Ramos (cell line): Measurements from ENCODE around the gene ANKRD2.
"Not testable (repeated sequence)": the region's sequence is repeated elsewhere in the genome, so short reads cannot be mapped to it uniquely, and the experiment has no call there.

ENCODE experiments used
- in situ Hi-C: fragments of 300-500 bp; cut with MboI; formaldehyde crosslinking; loops from one replicate; pipeline ENCODE4 v1.14.3; 2022; ENCODE audit warnings: low sequenced_read_pairs; ENCODE audit not compliant: unreplicated experiment

ANKRD2 gene, protein sequence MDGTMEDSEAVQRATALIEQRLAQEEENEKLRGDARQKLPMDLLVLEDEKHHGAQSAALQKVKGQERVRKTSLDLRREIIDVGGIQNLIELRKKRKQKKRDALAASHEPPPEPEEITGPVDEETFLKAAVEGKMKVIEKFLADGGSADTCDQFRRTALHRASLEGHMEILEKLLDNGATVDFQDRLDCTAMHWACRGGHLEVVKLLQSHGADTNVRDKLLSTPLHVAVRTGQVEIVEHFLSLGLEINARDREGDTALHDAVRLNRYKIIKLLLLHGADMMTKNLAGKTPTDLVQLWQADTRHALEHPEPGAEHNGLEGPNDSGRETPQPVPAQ

DNA sequence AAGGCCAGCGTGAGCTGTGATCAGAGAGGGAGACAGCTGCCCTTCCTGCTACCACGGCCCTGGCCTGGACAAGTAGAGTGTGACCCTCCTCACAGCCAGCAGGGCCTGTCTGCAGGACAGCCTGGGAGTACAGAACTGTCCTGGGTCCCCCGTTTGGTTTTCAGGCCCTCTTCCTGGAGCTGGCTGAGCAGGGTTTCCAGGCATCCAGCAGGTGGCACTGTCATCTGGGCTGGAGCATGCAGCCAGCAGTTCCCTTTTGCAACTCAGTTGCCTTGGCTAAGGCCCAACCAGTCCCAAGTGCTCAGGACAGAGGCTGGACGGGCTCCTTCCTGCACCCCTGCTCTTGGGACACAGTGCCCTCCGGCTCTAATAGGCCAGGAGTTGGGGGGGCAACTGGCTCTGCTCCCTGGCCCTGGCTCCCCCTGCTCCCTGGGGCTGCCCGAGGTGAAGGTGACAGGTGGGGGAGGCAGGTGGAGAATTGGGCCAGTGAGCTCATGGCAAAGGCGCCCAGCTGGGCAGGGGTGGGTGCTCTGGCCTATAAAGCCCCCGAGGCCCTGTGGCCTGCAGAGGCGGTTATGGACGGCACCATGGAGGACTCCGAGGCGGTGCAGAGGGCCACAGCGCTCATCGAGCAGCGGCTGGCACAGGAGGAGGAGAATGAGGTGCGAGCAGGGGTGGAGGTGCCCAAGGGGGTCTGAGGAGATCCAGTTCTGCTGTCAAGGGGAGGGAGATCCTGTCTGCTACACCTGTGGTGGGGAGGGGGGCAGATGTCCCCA is at the start of gene ANKRD2:
ANKRD2 (plus strand) TSS at position 566 of the 776 bp plus-strand sequence; CDS start at position 576, 10 bp downstream.
- in situ Hi-C loops, result no loop called here

DNA sequence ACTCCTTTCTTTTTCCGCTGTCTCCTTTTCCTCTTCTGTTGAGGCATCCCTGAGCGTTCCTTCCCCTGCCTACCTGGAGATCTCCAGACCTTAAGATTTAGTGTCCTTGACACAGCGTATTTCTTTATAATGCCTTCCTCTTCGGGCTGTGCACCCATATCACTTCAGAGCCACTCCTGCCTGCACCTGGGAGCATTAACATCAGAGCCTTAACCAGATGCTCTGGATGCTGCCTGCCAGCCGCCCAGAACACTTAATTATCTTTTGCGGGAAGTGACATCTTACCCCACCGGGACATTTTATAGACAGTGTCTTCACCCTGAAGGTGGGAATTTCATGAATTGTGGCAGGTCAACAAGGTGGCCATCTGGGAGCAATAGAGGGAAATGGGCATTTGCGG is 49.6 kb upstream of the ANKRD2 start:
- in situ Hi-C loops, result no loop called here

DNA sequence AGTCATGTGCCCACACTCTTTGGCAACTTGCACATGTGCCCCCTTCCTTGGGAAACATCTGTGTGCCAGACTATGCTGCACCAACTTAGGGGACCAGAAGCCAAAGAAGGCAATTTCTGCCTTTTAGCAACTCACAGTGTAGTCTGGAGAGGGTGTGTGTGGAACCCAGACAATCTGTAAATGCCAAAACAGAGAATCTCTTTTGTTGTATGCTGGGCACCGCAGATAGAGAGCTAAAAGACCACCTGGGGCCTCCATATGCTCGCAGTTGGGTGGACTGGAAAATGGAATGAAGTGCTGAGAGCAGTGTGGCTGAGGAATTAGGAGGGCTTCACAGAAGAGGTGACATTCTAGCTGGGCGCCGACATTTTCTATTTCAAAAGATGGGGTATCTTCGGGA is 47.5 kb upstream of the ANKRD2 start:
- in situ Hi-C loops, result no loop called here

DNA sequence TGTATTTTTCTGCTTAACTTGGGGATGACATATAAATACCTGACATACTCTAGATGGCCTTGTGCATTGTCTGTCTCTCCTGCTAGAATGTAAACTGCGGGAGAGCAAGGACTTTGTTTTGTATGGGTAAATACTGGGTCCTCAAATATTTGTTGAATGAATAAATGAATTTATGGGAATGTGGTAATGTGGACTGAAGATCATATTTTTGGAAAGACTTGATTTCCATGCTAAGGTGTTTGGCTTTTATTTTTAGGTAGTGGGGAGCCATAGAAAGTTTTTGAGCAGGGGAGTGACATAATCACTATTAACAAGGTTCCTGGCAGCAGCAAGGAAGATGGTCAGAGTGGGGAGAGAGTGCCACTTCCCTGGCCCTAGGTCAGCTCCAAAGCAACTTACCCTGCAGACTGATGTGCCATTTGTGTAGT is 46.9 kb upstream of the ANKRD2 start:
- in situ Hi-C loops, result no loop called here

DNA sequence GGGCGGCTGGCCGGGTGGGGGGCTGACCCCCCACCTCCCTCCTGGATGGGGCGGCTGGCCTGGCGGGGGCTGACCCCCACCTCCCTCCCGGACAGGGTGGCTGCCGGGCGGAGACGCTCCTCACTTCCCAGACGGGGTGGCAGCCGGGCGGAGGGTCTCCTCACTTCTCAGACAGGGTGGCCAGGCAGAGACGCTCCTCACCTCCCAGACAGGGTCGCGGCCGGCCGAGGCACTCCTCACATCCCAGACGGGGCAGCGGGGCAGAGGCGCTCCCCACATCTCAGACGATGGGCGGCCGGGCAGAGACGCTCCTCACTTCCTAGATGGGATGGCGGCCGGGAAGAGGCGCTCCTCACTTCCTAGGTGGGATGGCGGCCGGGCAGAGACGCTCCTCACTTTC is 43.7 kb upstream of the ANKRD2 start:
- in situ Hi-C loops, result not testable (repeated sequence)

DNA sequence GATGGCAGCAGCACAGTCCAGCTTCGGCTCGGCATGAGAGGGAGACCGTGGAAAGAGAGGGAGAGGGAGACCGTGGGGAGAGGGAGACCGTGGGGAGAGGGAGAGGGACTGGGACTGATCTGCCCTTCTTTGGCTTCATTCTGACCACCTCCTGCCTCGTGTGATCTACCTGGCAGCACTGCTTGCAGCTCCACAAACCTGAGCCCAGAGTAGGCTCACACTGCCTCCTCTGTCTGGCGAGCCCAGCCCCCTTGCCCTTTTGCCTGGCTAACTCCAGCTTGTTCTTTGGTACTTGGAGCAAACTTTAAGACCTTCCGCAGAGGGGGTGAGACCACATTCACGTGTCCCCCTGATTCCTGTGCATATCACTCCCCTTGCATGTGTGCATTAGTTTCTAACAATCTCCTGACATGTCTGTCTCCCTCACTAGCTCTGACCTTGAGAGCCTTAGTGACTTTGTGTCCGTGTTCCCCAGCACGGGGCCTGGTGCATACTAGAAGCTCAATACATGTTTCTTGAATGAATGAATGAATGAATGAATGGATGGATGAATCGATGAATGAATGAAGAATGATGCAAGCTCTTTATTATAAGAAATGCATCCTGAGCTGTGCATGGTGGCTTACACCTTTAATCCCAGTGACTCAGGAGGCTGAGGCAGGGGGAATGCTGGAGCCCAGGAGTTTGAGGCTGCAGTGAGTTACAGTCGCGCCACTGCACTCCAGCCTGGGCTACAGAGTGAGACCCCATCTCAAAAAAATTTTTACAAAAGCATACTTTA is 42.7 kb upstream of the ANKRD2 start:
- in situ Hi-C loops, result no loop called here

DNA sequence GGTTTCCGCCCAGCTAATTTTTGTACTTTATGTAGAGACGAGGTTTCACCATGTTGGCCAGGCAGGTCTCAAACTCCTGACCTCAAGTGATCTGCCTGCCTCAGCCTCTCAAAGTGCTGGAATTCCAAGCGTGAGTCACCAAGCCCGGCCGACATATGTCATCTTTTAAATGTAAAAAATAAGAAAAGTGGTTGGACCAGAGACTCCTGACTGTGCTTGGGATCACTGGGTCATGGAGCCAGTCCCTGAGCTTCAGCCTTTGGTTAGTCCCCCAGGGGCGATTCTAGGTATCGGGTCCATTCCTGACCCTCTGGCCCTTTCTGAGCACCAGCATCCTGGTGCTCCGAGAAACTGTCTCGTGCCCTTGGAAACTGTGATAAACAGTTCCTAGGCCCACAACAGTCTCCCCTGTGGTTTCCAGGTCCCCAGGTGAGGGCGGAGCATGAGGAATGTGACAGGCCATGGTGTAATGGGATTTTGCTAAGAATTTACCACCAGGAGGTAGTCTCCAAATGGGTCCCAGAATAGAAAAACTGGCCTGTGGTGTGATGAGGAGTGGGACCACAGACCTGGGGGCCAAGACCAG is 41.1 kb upstream of the ANKRD2 start:
- in situ Hi-C loops, result no loop called here

DNA sequence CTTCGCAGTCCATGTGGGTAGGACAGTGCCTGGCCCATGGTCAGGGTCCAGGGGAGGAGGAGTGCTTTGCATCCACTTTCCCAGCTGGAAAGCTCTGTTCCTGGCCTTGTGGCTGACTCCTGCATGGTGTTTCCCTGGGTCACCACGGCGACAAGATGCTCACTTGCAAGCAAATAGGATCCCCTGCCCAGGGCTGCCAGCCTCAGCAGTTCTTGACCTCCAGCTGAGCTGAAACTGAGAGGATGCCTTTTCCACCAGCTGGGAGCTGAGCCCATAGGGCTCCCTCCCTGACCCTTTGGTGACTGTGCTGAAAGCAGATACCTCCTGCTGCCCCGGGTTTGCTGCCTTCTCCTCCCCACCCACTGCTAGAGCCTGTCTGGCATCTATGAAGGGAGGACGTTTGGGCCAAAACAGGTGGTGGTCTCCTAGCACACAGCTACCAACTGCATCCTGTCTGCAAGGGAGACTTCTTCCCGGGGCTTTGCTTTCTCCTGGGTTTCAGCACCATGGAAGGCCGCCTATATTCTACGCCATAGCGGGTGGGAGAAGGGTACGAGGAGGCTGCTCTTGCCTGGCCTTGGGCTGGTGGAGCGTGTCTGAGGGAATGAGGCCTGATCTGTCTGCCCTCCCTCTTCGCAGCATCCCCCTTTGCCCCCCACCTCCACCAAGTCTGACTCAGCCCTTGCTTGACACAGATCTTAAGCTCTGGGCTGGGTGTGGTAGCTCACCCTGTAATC is 39.5 kb upstream of the ANKRD2 start:
- in situ Hi-C loops, result no loop called here

DNA sequence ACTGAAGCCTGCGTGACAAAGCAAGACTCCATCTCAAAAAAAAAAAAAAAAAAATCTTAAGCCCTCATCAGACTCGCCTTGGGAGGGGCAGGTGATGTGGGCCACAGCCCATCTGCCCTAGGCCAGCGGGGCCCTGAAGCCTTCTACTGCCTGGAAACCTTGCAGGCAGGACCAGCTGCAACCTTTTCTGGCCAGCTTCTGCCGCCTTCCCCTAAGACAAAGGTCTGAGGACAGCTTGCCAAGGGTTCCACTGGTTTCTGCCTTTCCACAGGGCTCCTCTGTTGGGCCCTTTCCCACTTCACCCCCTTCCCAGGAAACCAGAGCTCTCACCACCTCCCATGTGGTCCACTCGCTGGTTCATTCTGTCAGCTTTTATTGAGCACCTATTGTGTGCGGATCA is 38.7 kb upstream of the ANKRD2 start:
- in situ Hi-C loops, result no loop called here

DNA sequence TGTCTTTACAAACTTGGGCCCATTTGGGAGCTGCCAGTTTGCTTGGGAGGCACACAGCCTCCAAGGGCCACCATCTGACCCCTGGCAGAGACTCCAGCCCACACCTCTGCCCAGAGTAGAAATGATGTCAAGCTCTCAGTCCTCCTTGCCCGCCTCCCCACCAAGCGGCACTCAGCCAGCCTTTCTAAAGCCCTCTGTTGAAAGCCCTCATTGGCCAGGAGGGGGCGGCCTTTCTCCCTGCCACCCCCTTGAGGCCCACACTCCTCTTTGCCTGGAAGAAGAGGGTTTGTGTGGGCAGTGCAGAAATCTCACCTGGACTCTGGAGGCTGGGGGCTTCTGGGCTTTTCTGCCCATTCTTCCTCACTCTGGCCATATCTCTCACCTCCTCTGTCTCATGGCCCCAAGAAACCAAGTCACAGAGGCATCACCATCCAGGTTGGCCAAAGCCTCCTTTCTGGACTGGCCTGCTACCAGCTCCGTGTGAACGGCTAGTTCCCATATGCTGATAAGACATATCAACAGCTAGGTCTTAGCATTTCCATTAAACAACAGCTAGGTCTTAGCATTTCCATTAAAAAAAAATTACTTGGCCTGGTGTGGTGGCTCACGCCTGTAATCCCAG is 37.7 kb upstream of the ANKRD2 start:
- in situ Hi-C loops, result no loop called here

DNA sequence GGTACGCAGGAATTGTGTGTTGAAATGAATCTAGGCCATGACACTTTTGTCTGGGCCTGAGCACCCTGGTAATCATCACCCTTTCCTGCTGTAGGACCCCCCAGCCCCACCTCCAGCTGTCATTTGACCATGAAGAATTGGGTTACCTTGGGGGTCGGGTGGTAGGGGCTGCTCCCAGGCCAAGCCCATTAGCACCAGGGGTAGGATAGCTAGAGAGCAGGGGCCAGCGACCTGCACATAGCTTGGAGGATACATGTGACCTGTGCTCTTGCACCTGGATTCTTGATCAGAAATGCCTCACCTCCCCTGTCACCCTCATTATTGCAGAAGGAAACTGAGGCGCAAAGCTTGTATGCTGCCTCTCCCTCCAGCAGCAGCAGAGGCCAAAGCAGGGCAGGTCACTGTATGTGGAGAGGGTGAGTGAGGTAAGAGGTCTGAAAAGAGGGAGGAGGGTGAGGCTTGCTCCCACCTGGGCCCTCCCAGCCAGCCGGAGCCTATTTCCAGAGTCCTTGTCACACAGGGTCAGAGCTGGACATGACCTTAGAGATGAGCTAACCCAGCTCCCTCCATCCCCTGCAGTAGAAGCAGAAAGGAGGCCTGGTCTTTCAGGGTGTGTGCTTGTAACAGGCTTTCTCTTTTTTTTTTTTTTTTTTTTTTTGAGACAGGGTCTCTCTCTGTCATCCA is 35.3 kb upstream of the ANKRD2 start:
- in situ Hi-C loops, result no loop called here

DNA sequence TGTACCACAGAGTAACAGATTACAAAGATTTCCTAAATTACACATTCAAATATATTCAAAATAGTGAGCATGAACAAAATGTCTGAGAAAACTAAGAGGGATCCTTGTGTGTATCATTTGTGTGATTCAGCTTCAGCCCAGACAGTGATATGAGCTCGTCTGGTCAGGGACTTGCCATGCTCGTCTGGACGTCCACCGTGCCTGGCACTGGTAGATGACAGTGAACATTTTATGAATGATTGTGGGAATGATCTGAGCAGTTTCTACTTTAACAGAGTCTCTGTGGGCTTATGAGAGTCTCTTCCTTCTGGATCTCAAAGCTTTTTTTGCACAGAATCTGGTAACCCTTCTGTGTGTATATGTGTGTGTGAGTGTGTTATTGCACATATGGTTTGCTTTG is 34.2 kb upstream of the ANKRD2 start:
- in situ Hi-C loops, result no loop called here

DNA sequence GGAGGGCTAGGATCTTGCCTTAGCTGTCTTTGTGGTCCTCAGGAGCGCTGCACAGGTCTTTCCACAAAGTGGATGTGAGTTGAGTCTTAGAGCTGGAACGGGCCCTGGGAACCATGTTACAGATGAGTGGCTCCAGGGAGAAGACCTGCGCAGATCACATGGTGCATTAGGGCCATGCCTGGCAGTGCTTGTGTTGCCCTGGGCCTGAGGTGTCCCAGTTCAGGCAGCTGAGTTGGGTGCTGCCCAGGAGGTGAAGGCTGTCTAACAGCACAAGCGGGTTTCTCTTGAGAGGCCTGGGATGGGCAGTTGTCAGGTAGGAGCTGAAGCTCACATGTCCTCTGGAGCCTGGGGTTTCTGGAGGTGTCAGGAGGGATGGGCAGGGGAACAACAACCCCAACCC is 33.7 kb upstream of the ANKRD2 start:
- in situ Hi-C loops, result no loop called here

DNA sequence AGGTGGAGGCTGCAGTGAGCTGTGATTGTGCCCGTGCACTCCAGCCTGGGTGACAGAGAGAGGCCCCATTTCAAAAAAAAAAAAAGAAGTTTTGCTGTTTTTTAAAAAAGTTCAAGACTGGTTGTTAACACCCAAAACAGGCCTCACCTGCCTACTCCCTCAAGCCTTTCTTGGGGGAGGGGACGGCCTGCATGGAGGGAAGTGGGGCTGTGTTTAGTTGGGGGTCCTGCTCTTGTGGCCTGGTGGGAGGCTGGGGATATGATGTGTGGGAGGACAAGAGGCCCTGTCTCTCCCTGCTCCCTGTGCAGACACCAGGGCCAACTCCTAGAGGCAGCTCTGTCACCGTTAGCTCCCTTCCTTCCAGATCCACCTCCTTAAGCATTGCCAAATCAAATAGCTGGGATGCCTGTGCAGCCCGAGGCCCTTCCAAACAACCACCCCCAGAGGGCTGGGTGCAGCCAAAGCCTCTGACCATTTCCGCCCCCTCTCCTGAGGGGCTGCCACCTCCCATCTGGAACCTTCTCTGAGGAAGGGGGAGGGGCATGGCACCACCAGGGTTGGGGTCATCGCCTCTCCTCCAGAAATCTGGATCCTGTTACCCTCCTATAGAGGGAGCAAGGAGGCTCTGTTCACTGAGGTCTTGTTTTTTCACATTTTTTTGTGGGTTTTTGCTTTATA is 32.9 kb upstream of the ANKRD2 start:
- in situ Hi-C loops, result no loop called here

DNA sequence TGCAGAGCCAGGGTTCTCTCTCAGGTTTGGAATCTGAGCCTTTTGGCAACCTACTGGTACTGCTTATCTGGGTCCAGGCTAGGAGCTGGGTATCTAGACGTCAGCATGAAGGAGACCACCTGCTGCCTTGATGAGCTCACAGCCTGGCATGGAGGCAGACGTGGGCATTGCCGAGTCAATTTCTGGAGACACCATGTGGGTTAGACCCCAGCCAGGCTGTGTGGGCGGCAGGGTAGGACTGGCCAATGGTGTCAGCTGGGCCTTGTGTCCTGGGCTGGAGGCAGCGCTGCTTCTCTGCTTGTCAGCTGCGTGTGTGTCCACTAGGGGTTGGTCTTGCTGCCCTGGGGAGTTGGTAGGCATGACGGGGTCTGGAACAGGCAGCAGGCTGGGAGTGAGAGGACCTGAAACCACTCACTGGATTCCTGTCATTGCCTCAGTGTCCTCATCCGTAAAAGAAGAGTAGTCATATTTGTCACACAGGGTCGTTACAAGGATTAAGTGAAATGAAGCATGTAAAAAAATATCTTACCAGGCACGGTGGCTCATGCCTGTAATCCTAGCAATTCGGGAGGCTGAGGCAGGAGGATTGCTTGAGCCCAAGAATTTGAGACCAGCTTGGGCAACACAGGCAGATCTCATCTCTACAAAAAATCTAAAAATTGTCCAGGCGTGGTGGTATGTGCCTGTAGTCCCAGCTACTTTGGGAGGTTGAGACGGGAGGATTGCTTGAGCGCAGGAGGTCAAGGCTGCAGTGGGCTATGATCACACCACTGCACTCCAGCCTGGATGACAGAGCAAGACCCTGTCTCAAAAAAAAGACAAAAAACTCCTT is 31.7 kb upstream of the ANKRD2 start:
- in situ Hi-C loops, result no loop called here

DNA sequence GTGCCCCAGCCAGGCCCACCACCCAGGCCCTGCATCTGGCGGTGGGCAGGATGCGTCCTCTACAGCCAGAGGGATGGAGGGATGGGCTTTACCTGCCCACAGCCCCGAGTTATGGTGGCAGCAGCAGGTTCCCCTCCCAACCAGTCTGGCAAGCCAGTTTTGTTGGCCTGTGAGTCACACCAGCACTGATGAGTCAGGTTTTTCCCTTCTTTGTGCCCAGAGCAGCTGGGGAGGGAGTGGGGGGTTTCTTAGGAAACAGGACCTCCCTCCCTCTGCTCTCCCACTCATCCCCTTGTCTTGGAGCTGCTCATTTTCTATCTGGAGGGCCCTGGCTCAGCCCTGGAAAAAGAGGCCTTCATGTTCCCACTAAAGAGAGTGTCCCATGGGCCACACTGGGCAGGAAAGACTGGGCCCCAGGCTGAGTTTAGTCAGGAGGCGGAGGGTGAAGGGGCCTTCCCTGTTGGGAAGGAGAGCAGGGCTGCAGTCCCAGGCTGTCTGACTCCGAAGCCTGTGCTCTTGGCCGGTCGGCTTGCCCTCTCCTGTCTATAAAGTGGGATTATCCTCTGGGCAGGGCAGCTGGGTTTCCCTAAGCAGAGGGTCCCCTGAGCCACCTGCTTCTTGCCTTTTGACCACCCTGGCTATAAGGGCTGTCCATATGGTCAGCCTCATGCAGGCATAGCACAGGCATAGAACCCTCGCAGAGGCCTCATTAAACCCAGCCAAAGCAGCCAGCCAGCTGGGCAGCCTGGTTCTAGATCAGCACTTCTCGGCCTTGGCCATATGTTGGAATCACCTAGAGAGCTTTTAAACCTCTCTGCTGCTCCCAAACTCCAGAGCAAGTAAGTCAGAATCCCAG is 30.2 kb upstream of the ANKRD2 start:
- in situ Hi-C loops, result no loop called here
